Neuronal stem cell (in vitro differentiated cells): ENCODE results near the gene EBLN2.

Source experiments
- DNase-seq: peaks from one replicate; pipeline ENCODE4 v3.0.0-alpha.2; 2013; ENCODE audit warnings: low spot score
- H2AFZ ChIP-seq: one replicate; pipeline ENCODE4 v1.6.1; 2013; ENCODE audit warnings: mild to moderate bottlenecking, low read length, inconsistent platforms
- H2AK5ac ChIP-seq: 2 replicates; pipeline ENCODE4 v1.6.1; 2013; ENCODE audit warnings: low read depth, mild to moderate bottlenecking, inconsistent platforms, low read length, moderate library complexity, mixed read lengths
- H2BK120ac ChIP-seq: 2 replicates; pipeline ENCODE4 v1.6.1; 2013; ENCODE audit warnings: low read depth, mild to moderate bottlenecking, inconsistent platforms, low read length, moderate library complexity, mixed read lengths
- H2BK12ac ChIP-seq: one replicate; pipeline ENCODE4 v1.6.1; 2013; ENCODE audit warnings: low read length, inconsistent platforms
- H2BK15ac ChIP-seq: 2 replicates; pipeline ENCODE4 v1.6.1; 2013; ENCODE audit warnings: mild to moderate bottlenecking, low read length, inconsistent platforms, mixed read lengths
- H2BK5ac ChIP-seq: one replicate; pipeline ENCODE4 v1.6.1; 2013; ENCODE audit warnings: inconsistent platforms, mild to moderate bottlenecking, low read length, moderate library complexity
- H3K14ac ChIP-seq: one replicate; pipeline ENCODE4 v1.6.1; 2013; ENCODE audit warnings: low read length, inconsistent platforms
- H3K18ac ChIP-seq: 2 replicates; pipeline ENCODE4 v1.6.1; 2013; ENCODE audit warnings: low read length, inconsistent platforms
- H3K23ac ChIP-seq: 2 replicates; pipeline ENCODE4 v1.6.1; 2013; ENCODE audit warnings: low read depth, mild to moderate bottlenecking, mixed read lengths, low read length, inconsistent platforms; ENCODE audit not compliant: poor library complexity
- H3K27ac ChIP-seq: replicated peaks from 3 replicates; pipeline ENCODE4 v1.5.1; 2013; ENCODE audit warnings: low read length, inconsistent platforms
- H3K27me3 ChIP-seq, 3 experiments: 2 replicates each; pipeline ENCODE4 v1.6.1; 2013; ENCODE audit warnings: low read length in 3 of 3, mild to moderate bottlenecking in 2 of 3, inconsistent platforms in 1 of 3, low read depth in 1 of 3, mixed read lengths in 1 of 3, moderate library complexity in 1 of 3; ENCODE audit not compliant: control insufficient read depth in 3 of 3, insufficient read depth in 3 of 3
- H3K36me3 ChIP-seq, 2 donors: replicated peaks in 1 of 2; 2 replicates each; pipeline ENCODE4 v1.6.1; 2013; ENCODE audit warnings: low read length in 2 of 2; ENCODE audit not compliant: control insufficient read depth in 2 of 2, insufficient read depth in 2 of 2
- H3K4ac ChIP-seq: 2 replicates; pipeline ENCODE4 v1.6.1; 2013; ENCODE audit warnings: inconsistent platforms, mild to moderate bottlenecking, low read length, moderate library complexity
- H3K4me1 ChIP-seq, 2 donors: 1 replicate in 1 of 2; 2 replicates in 1 of 2; pipeline ENCODE4 v1.6.1; 2013; ENCODE audit warnings: low read length in 2 of 2, low read depth in 1 of 2; ENCODE audit not compliant: control insufficient read depth in 2 of 2, insufficient read depth in 1 of 2
- H3K4me2 ChIP-seq: one replicate; pipeline ENCODE4 v1.6.1; 2013; ENCODE audit warnings: mild to moderate bottlenecking, low read length, inconsistent platforms; ENCODE audit not compliant: insufficient read depth, poor library complexity, severe bottlenecking
- H3K4me3 ChIP-seq, 2 donors: 2 replicates each; pipeline ENCODE4 v1.5.1; 2013; ENCODE audit warnings: low read length in 2 of 2, mild to moderate bottlenecking in 2 of 2, inconsistent platforms in 1 of 2, moderate library complexity in 1 of 2
- H3K79me1 ChIP-seq: one replicate; pipeline ENCODE4 v1.6.1; 2013; ENCODE audit warnings: low read depth, mild to moderate bottlenecking, inconsistent platforms, low read length, moderate library complexity
- H3K9ac ChIP-seq: one replicate; pipeline ENCODE4 v1.6.1; 2013; ENCODE audit warnings: mild to moderate bottlenecking, low read depth, low read length, inconsistent platforms; ENCODE audit not compliant: poor library complexity
- H3K9me3 ChIP-seq, 2 donors: replicated peaks in 1 of 2; 2 replicates each; pipeline versions ENCODE3 to v1.6.1; 2013; ENCODE audit warnings: low read length in 2 of 2, mild to moderate bottlenecking in 2 of 2, inconsistent platforms in 1 of 2, low read depth in 1 of 2, mixed read lengths in 1 of 2, moderate library complexity in 1 of 2; ENCODE audit not compliant: control insufficient read depth in 2 of 2, insufficient read depth in 1 of 2
- H4K8ac ChIP-seq: one replicate; pipeline ENCODE4 v1.6.1; 2013; ENCODE audit warnings: low read depth, mild to moderate bottlenecking, inconsistent platforms, low read length, moderate library complexity
- H4K91ac ChIP-seq: one replicate; pipeline ENCODE4 v1.6.1; 2013; ENCODE audit warnings: low read length, low read depth, mild to moderate bottlenecking, inconsistent platforms; ENCODE audit not compliant: poor library complexity
- WGBS, 2 donors: extraction: QIAGEN DNeasy Blood & Tissue Kit; methylation state at CpG; one replicate each; pipeline ENCODE4 v1.1.7; 2013; ENCODE audit warnings: missing lambda C conversion rate in 2 of 2, mixed read lengths in 1 of 2; ENCODE audit not compliant: insufficient read length in 2 of 2, insufficient replicate concordance in 1 of 2; ENCODE audit errors: extremely low coverage in 2 of 2; 5-methylcytosine and 5-hydroxymethylcytosine counted together

Gene EBLN2

DNA sequence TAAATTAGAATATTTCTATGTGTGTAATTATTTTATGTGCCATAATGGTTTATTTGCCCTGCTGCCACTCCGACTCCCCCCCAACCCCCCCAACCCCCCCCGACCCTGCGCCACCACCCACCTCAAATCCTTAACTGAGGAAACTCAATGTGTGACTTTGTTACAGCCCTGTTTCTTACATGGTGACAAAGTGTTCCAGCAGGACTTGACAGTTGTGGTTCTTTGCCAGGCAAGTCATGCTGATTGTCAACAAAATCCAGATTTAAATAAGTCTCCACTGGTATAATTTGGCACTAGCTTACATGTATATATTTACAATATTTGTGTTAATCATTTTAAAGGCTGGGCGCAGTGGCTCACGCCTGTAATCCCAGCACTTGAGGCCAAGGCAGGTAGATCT is 7.7 kb downstream of the EBLN2 start:
- Histone ChIP-seq H2AK5ac (no peak overlapping the region), H3K27me3 (no peaks in the 10 kb centered on the region), H2BK5ac (no peak overlapping the region), H2BK12ac (no peak overlapping the region), H2BK15ac (no peak overlapping the region), H3K36me3 (peaks cover 0 to 49% of the 10 kb centered on the region in 2 donors), H3K4me3 (no peak overlapping the region), H2BK120ac (no peak overlapping the region), H3K4ac (no peak overlapping the region), H3K4me1 (peaks cover 0 to 4% of the 10 kb centered on the region in 2 donors), H3K18ac (no peak overlapping the region), H3K79me1 (no peaks in the 10 kb centered on the region), H3K27ac (no peak overlapping the region), H4K8ac (no peak overlapping the region), H4K91ac (no peak overlapping the region), H3K23ac (no peak overlapping the region), H3K4me2 (no peak overlapping the region), H2AFZ (no peak overlapping the region), H3K9me3 (no peaks in the 10 kb centered on the region), H3K14ac (no peak overlapping the region), H3K9ac (no peak overlapping the region)
- no peak for DNase-seq
- WGBS, 2 donors: no CpG with 5 or more reads among the region's 5 CpGs

DNA sequence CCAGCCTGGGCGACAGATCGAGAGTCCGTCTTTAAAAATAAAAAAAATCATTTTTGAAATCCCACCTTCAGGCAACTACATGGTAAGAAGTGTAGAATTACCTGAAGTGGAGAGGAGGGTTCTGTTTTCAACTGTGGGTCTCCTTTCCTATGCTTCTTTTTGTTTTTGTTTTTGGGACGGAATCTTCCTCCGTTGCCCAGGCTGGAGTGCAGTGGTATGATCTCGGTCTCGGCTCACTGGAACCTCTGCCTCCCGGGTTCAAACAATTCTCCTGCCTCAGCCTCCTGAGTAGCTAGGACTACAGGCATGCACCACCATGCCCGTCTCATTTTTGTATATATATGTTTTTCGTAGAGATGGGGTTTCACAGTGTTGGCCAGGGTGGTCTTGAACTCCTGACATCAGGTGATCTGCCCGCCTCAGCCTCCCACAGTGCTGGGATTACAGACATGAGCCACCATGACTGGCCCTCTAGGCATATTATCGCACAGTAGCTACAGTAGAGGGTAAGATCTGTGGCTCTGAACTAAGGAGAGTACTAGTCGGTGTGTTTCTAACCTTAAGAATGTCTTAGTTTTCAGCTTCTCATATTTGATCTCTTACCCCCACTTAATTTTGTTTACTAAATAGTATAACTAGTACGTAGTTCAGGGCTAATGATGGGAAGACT is 8.5 kb downstream of the EBLN2 start:
- no peak overlapping the region for H3K18ac ChIP-seq
- H3K27me3 ChIP-seq: no peaks in the 10 kb centered on the region
- no peak overlapping the region for H2BK12ac ChIP-seq
- no peak overlapping the region for H3K23ac ChIP-seq
- no peak overlapping the region for H2AK5ac ChIP-seq
- peaks cover 0 to 4% of the 10 kb centered on the region in 2 donors for H3K4me1 ChIP-seq
- no CpG with 5 or more reads among the region's 14 CpGs for WGBS, 2 donors
- no peak overlapping the region for H2AFZ ChIP-seq
- H3K4me3 ChIP-seq: no peak overlapping the region
- no peak overlapping the region for H3K9ac ChIP-seq
- no peak overlapping the region for H4K8ac ChIP-seq
- no peak overlapping the region for H3K14ac ChIP-seq
- no peak overlapping the region for H2BK120ac ChIP-seq
- H3K36me3 ChIP-seq: peaks cover 0 to 42% of the 10 kb centered on the region in 2 donors
- no peak overlapping the region for H3K4ac ChIP-seq
- H3K9me3 ChIP-seq: no peaks in the 10 kb centered on the region
- no peak overlapping the region for H2BK5ac ChIP-seq
- H4K91ac ChIP-seq: no peak overlapping the region
- no peak for DNase-seq
- no peaks in the 10 kb centered on the region for H3K79me1 ChIP-seq
- no peak overlapping the region for H3K4me2 ChIP-seq
- no peak overlapping the region for H3K27ac ChIP-seq
- H2BK15ac ChIP-seq: no peak overlapping the region

GRCh38 chr3:73070675-73071575 is 9.5 kb downstream of the EBLN2 start:
- Histone ChIP-seq H2BK5ac (no peak overlapping the region), H2AK5ac (no peak overlapping the region), H3K79me1 (no peaks in the 10 kb centered on the region), H4K8ac (no peak overlapping the region), H3K9ac (no peak overlapping the region), H3K9me3 (no peaks in the 10 kb centered on the region), H3K4me2 (no peak overlapping the region), H3K4me3 (no peak overlapping the region), H3K27me3 (no peaks in the 10 kb centered on the region), H3K4ac (no peak overlapping the region), H2AFZ (no peak overlapping the region), H3K4me1 (peaks cover 0 to 4% of the 10 kb centered on the region in 2 donors), H3K18ac (no peak overlapping the region), H3K23ac (no peak overlapping the region), H3K27ac (no peak overlapping the region), H2BK12ac (no peak overlapping the region), H2BK120ac (no peak overlapping the region), H3K14ac (no peak overlapping the region), H2BK15ac (no peak overlapping the region), H4K91ac (no peak overlapping the region), H3K36me3 (peaks cover 0 to 31% of the 10 kb centered on the region in 2 donors)
- DNase-seq: no peak
- WGBS, 2 donors: no CpG with 5 or more reads among the region's 6 CpGs

DNA sequence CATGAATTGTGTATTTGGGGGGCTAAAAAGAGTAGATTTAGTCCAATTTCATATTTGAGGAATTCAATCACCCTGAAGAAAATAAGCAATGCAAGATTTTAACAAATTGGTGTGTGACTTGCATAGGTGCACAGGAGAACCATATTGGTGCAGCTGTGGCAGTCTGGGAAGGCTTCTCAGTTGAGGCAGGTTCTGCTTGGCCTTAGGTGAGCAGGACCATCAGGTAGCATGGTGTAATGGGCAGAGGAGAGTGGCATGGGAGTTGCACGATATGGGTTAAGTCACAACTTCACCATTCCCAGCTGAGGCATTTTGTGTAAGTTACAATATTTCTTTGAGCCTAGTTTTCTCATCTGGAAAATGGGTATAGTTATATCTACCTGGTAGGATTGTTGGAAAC is 10.5 kb downstream of the EBLN2 start:
- H3K18ac ChIP-seq: no peak overlapping the region
- H3K27me3 ChIP-seq: no peaks in the 10 kb centered on the region
- H3K14ac ChIP-seq: peak overlapping the region; percentile 56
- H2AK5ac ChIP-seq: no peak overlapping the region
- no peak overlapping the region for H3K4me2 ChIP-seq
- H3K23ac ChIP-seq: no peak overlapping the region
- no peak overlapping the region for H2BK15ac ChIP-seq
- no peaks in the 10 kb centered on the region for H3K9me3 ChIP-seq
- no peak overlapping the region for H3K4me3 ChIP-seq
- H2BK12ac ChIP-seq: no peak overlapping the region
- no peak overlapping the region for H4K8ac ChIP-seq
- H3K9ac ChIP-seq: no peak overlapping the region
- H3K79me1 ChIP-seq: no peaks in the 10 kb centered on the region
- H2AFZ ChIP-seq: no peak overlapping the region
- no peak overlapping the region for H2BK5ac ChIP-seq
- no CpG with 5 or more reads among the region's 1 CpG for WGBS, 2 donors
- no peak overlapping the region for H3K27ac ChIP-seq
- H3K4me1 ChIP-seq: peaks cover 0 to 4% of the 10 kb centered on the region in 2 donors
- DNase-seq: no peak
- no peak overlapping the region for H3K4ac ChIP-seq
- H3K36me3 ChIP-seq: peaks cover 0 to 23% of the 10 kb centered on the region in 2 donors
- H2BK120ac ChIP-seq: no peak overlapping the region
- H4K91ac ChIP-seq: no peak overlapping the region
